ENCODE measurements around the gene ACADS. TPM values are rescaled to one million over a fixed set of nuclear protein-coding genes. Genes with fewer than 3 reads are reported as not detected.
A peak's percentile ranks its signal among the peaks of the same experiment; 100 is the strongest.

Gene ACADS
- polyA plus RNA-seq, 1 donor from 2014 or later: 14.1 TPM

DNA sequence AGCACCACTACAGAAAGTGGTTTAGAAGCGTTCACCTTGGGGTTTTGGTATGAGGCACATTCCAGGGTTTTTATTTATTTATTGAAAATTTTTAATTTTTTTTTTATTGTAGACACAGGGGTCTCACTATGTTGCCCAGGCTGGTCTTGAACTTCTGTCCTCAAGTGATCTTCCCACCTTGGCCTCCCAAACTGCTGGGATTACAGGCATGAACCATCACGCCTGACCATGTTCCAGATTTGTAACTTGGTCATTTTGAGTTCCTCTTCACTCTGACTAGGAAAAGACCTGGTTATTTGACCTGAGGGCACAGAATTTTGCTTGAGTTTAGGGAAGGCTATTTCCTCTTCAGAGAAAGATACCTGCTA is 35.6 kb upstream of the ACADS start:
- Mint-ChIP-seq H3K4me3 (no peak overlapping the region), H3K27ac (no peak overlapping the region), H3K27me3 (no peaks in the 10 kb centered on the region), H3K4me1 (peaks cover 18 to 28% (median 24%) of the 10 kb centered on the region in 3 donors), H3K9me3 (peaks cover 0 to 2% (median 0%) of the 10 kb centered on the region in 3 donors), H3K36me3 (peaks cover 9% of the 10 kb centered on the region)

DNA sequence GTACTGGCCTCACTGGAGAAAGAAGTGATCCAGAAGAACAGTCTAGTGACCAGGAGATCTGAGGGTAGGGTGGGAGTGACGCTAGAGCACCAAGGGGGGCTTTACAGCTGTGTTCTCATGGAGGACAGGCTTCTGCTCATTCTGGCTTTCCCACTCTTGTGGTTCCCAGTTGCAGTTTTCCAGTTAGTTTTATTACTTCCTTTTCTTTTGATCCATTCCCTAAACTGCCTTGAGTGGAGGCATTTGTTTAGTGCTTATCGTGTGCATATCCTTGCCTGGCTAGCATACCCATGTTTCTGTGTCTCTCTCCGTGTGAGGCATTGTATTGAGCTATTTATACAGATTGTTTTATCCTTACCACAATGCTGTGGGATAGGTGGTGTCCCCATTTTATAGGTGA is 34.6 kb upstream of the ACADS start:
- H3K4me1 Mint-ChIP-seq: peaks cover 16 to 24% (median 21%) of the 10 kb centered on the region in 3 donors
- H3K27ac Mint-ChIP-seq: no peak overlapping the region
- peaks cover 9% of the 10 kb centered on the region for H3K36me3 Mint-ChIP-seq
- H3K9me3 Mint-ChIP-seq: no peaks in the 10 kb centered on the region
- H3K4me3 Mint-ChIP-seq: no peak overlapping the region
- H3K27me3 Mint-ChIP-seq: no peaks in the 10 kb centered on the region

DNA sequence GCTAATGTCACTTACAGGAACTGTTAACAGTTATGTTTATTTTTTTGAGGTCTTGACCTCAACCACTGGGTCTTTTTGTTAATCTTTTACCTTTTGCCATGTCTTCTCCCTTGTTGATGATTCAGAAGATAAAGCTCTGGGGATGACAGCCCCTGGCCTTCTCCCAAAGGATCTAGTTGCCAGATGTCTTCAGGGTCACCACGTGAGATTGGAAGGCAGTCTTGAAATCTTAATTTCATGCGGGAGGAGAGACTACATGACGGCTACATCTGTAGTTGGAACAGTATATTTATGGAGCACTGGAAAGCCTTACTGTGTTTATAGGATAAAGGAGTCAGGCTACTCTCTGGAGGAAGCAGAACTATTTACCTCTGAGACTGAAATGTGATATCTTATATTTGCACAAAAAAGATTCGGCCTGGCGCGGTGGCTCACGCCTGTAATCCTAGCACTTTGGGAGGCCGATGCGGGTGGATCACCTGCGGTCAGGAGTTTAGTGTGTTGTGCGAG is 33.0 kb upstream of the ACADS start:
- Mint-ChIP-seq H3K27me3 (no peaks in the 10 kb centered on the region), H3K4me3 (peak overlapping the region in 1 of 4 donors; percentile 41), H3K4me1 (peaks cover 16 to 24% (median 21%) of the 10 kb centered on the region in 3 donors), H3K9me3 (no peaks in the 10 kb centered on the region), H3K36me3 (peaks cover 15% of the 10 kb centered on the region), H3K27ac (no peak overlapping the region)

DNA sequence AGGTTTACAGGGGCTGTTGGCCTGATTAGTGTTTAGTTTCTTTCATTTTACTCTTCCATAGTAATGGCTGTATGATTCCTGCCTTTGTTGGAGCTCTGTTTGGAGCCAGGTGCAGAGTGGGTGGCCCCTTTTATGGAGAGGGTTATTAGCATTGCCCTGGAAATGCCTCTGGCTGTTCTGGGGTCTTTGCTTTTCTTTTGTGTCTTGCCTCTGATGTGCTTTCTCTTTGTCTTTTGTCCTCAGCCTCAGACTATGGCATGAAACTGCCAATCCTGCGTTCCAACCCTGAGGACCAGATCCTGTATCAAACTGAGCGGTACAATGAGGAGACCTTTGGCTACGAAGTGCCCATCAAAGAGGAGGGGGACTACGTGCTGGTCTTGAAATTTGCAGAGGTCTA is 31.8 kb upstream of the ACADS start:
- Mint-ChIP-seq H3K36me3 (peaks cover 15% of the 10 kb centered on the region), H3K27ac (no peak overlapping the region), H3K4me3 (no peak overlapping the region), H3K27me3 (no peaks in the 10 kb centered on the region), H3K9me3 (no peaks in the 10 kb centered on the region), H3K4me1 (peaks cover 4 to 18% (median 12%) of the 10 kb centered on the region in 3 donors)

DNA sequence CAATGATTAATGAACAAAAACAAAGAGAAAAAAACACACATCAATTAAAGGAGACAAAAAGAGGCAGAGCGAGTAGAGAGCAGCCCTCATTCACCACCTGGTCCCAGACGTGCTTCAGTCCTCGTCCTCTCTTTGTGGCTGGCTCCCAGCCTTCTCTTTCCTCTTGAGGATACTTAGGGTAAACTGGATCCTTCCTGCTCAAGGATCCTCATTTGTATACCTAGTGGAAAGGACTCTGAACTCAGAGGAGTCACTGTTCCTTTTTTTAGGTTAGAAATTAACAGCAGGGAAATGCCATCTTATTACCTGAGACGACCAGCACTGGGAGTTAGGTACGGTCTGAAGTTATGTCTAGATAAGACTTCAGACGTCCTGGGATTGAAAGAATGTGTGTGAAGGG is 29.0 kb upstream of the ACADS start:
- Mint-ChIP-seq H3K9me3 (no peaks in the 10 kb centered on the region), H3K4me3 (no peak overlapping the region), H3K4me1 (peaks cover 0 to 9% (median 5%) of the 10 kb centered on the region in 3 donors), H3K36me3 (peaks cover 21% of the 10 kb centered on the region), H3K27me3 (no peaks in the 10 kb centered on the region), H3K27ac (no peak overlapping the region)

DNA sequence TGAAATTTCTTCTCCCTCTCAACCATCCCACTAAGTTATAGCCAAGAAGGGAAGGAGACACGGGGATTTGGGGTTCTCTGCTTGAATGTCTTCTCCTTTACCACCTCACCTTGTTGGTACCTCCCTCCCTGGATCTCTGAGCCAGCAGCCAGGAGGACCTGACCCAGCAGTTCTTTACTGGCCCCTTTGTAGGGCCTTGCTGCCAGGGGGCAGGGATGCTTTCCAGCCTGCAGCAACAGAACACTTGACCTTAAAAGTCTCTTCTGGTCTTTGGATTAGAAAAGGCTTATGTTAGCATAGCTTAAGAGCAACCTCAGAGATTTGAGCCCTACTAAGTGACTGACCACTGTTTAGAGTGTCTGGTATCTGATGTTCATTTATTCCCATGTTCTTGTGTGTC is 28.3 kb upstream of the ACADS start:
- Mint-ChIP-seq H3K9me3 (no peaks in the 10 kb centered on the region), H3K36me3 (peaks cover 19% of the 10 kb centered on the region)

DNA sequence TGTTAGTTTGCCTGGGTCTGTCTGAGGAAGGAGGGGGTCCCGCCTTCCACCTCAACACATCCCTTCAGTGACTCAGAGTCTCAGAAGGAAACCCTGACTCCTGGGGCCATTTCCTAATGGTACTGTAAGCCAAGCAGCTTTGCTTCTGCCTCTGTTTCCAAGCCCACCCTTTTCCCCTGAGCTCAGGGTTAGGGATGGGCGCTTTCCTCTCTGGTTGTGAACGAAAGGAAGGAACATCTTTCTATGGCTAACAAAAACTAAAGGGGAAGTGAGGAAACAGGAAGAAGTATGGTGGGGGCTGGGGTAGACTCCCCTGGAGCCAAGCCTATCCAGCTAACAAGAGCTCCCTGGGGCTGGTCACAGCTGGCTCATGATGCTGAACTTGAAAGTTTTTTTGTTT is 27.0 kb upstream of the ACADS start:
- H3K36me3 Mint-ChIP-seq: peaks cover 15% of the 10 kb centered on the region
- H3K27me3 Mint-ChIP-seq: no peaks in the 10 kb centered on the region
- no peak overlapping the region for H3K4me3 Mint-ChIP-seq
- H3K9me3 Mint-ChIP-seq: no peaks in the 10 kb centered on the region
- peaks cover 0 to 7% (median 6%) of the 10 kb centered on the region in 3 donors for H3K4me1 Mint-ChIP-seq
- peak overlapping the region in 1 of 3 donors; percentile 57 for H3K27ac Mint-ChIP-seq

More for the DNA sequence above, 28.3 kb upstream of the ACADS start:
- peak overlapping the region in 1 of 4 donors; percentile 20 for H3K4me3 Mint-ChIP-seq
- H3K27ac Mint-ChIP-seq: peak overlapping the region in 1 of 3 donors; percentile 45
- peaks cover 0 to 7% (median 6%) of the 10 kb centered on the region in 3 donors for H3K4me1 Mint-ChIP-seq
- no peaks in the 10 kb centered on the region for H3K27me3 Mint-ChIP-seq

DNA sequence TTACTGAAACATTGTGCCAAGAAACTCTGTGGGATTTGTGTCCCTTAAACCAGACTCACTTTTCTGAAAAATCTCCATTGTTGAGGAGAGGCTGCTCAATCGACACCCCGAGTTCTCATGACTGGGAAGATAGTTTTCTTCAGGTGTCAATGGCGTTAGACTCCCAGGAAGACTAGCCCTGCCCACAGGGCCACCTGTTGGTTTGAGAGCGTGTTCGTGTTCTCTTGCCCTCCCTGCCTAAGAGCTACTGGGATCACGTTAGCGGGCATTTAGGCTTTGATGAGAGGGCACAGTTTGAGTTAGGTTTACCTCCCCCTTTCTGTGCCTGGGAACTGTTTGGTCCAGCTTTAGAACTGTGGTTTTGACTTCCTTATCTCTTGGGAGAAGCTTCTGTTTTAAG is 26.1 kb upstream of the ACADS start:
- H3K4me1 Mint-ChIP-seq: peaks cover 0 to 7% (median 6%) of the 10 kb centered on the region in 3 donors
- H3K4me3 Mint-ChIP-seq: no peak overlapping the region
- H3K9me3 Mint-ChIP-seq: no peaks in the 10 kb centered on the region
- peaks cover 14% of the 10 kb centered on the region for H3K36me3 Mint-ChIP-seq
- H3K27ac Mint-ChIP-seq: no peak overlapping the region
- no peaks in the 10 kb centered on the region for H3K27me3 Mint-ChIP-seq

DNA sequence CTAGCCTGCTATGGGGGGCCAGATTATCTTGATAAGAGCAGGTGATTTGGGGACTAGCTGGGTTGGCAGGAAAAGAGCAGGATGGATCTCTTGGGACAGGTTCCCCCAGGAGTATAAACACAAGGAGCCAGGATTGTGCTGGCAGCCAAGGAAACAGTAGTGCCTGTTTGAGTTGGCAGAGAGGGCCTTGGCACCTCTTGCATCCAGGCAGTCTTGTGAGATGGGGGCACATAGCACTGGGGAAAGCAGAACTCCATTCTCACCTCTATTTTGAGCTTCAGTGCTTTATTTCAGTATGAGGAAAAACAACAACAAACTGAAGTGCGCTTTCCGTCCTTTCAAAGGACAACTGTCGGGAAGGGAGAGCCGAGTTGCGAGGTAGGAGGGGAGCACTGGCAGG is 24.7 kb upstream of the ACADS start:
- H3K36me3 Mint-ChIP-seq: peaks cover 13% of the 10 kb centered on the region
- no peak overlapping the region for H3K27ac Mint-ChIP-seq
- H3K9me3 Mint-ChIP-seq: no peaks in the 10 kb centered on the region
- H3K4me3 Mint-ChIP-seq: no peak overlapping the region
- no peaks in the 10 kb centered on the region for H3K27me3 Mint-ChIP-seq
- peaks cover 0 to 6% (median 4%) of the 10 kb centered on the region in 3 donors for H3K4me1 Mint-ChIP-seq

DNA sequence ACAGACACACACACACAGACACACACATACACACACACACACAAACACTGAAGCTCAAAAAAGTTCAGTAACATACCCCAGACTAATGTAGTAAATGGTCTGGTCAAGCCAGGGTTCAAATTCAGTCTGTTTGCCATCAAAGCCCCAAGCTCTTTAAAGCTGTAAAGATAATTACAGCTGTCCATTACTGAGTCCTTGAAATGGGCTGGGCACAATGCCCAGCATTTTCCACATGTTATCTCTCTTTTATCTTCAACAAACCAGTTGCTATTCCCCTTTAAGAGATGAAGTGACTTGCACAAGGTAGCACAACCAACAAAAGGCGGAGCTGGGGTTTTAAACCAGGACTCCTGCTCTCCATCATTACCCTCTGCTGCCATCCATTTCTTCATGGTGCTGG is 23.0 kb upstream of the ACADS start:
- Mint-ChIP-seq H3K36me3 (peaks cover 8% of the 10 kb centered on the region), H3K27me3 (no peaks in the 10 kb centered on the region), H3K9me3 (no peaks in the 10 kb centered on the region), H3K4me3 (no peak overlapping the region), H3K4me1 (peaks cover 0 to 6% (median 4%) of the 10 kb centered on the region in 3 donors), H3K27ac (no peak overlapping the region)

DNA sequence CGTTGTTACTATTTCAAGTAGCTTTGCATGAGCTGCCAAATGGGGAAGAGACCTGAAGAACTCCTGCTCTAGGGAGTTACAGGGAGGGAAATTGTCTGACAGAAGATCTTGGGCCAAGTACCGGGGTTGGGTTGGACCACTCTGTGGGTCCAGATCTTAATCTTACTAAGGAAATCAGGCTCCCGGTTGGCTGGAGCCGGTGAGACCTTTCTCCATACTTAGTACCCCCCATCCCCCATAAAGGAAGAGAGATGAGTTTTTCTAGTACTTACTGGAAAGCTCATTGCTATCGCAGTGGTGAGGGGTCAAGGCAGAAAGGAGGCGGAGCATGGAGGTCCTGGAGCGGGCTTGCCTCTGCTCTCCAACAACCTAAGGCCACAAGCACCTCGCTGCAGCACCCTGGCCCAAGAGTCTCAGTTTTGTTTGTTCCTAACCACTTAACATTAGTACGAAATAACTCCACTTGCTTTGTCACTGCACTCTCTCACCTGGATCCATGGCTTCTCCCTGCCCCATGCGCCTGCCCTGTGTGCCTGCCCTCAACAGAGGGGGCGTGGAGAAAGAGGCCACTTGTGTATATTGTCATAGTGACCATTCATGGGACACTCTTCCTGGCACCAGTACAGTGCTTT is 22.2 kb upstream of the ACADS start:
- peaks cover 8% of the 10 kb centered on the region for H3K36me3 Mint-ChIP-seq
- no peak overlapping the region for H3K27ac Mint-ChIP-seq
- H3K4me3 Mint-ChIP-seq: no peak overlapping the region
- no peaks in the 10 kb centered on the region for H3K9me3 Mint-ChIP-seq
- peaks cover 0 to 6% (median 4%) of the 10 kb centered on the region in 3 donors for H3K4me1 Mint-ChIP-seq
- H3K27me3 Mint-ChIP-seq: no peaks in the 10 kb centered on the region

DNA sequence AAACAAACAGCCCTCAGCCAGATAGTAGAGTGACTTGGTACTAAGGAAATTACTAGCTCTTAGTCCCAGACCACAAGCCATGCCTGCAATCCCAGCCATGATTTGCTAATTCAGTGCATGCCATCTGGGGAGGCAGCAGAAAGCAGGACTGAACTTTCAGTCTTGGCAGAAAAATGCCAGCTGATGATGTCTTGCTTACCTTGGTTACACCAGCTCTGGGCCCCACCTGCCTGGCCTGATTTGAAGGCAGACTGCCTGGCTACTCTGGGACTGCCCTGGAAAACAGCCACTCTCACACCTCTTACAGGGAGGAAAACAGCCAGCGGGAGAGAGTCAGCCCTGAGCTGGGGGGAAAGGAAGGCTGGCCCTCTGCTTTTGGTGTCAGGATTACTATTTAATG is 20.0 kb upstream of the ACADS start:
- Mint-ChIP-seq H3K27ac (peak overlapping the region in 1 of 3 donors; percentile 82), H3K4me1 (peaks cover 3 to 7% (median 3%) of the 10 kb centered on the region in 3 donors), H3K27me3 (no peaks in the 10 kb centered on the region), H3K4me3 (no peak overlapping the region), H3K36me3 (peaks cover 7% of the 10 kb centered on the region), H3K9me3 (no peaks in the 10 kb centered on the region)

DNA sequence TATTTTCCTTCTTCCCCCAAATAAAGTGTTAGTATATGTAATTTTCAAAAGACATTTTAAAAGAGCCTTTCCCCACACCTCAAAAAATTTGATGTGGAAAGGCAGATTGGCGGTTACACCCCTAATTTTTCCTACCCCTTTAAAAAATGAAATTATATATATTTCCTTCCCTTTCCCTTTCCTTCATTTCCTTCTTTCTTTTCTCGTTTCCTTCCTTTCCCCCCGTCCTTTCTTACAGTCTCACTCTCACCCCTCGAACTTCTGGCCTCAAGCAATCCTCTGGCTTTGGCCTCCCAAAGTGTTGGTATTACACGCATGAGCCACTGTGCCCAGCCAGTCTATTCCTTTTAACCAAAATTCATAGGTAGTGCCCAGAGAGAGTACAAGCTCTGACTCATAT is 19.6 kb upstream of the ACADS start:
- H3K4me1 Mint-ChIP-seq: peaks cover 3 to 7% (median 4%) of the 10 kb centered on the region in 3 donors
- no peak overlapping the region for H3K4me3 Mint-ChIP-seq
- H3K27ac Mint-ChIP-seq: no peak overlapping the region
- H3K36me3 Mint-ChIP-seq: peaks cover 3% of the 10 kb centered on the region
- H3K9me3 Mint-ChIP-seq: no peaks in the 10 kb centered on the region
- H3K27me3 Mint-ChIP-seq: no peaks in the 10 kb centered on the region

DNA sequence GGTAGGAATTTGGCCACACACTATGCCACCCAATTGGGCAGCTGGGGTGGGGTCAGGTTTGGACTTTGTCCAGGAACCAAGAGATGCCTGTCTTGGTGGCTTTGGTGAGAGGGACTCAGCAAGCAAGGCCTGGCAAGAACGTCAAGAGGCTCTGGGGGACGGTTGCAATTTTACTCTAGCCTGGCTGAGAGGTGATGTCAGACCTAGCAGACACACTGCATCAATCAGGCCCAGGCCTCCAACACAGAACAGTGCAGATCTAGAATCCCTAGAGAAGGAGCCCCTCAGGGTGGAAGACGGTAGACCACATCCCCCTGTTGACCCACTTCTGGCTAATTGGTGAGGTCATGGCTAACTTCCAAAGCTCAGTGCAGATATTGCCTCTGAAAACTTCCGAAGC is 17.0 kb upstream of the ACADS start:
- peaks cover 5 to 15% (median 14%) of the 10 kb centered on the region in 3 donors for H3K4me1 Mint-ChIP-seq
- H3K4me3 Mint-ChIP-seq: peak overlapping the region in 3 of 4 donors; percentile 25 to 76 (median 42)
- H3K36me3 Mint-ChIP-seq: peaks cover 2% of the 10 kb centered on the region
- no peaks in the 10 kb centered on the region for H3K27me3 Mint-ChIP-seq
- no peak overlapping the region for H3K27ac Mint-ChIP-seq
- H3K9me3 Mint-ChIP-seq: no peaks in the 10 kb centered on the region

DNA sequence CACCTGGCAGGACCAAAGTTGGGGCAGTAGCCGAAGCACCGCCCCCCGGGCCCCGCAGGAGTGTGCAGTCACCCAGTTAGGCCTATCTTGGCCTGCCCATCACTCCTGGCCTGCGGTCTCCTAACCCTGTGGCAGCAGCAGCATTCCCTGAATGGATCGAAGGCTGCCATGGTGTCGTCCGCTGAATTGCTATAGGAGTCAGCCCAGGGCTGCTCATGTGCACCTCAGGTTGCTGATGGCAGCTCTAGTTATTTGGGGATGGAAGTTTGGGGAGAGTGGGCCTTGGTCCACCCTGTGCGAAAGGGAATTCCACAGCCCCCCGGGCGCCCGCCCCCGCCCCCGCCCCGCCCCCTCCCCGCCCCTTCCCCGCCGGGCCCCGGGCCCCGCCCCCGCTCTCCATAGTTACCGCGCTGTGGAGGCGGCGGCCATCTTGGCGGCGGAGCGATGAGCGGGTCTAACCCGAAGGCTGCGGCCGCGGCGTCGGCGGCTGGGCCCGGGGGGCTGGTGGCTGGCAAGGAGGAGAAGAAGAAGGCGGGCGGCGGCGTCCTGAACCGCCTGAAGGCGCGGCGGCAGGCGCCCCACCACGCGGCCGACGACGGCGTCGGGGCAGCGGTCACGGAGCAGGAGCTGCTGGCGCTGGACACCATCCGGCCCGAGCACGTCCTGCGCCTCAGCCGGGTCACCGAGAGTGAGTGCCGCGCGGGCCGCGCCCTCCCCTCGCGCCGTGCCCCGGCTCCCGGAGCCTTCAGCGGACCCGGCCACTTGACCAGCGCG is 15.4 kb upstream of the ACADS start, which contains the start of gene UNC119B:
Gene UNC119B (plus strand): TSS at position 428 of the 774 bp plus-strand sequence. CDS start 17 bp downstream, at position 445.
- Mint-ChIP-seq H3K9me3 (no peaks in the 10 kb centered on the region), H3K27ac (peak within 1 kb of the TSS; percentile 67 to 84 (median 69)), H3K4me1 (peaks cover 11 to 20% (median 18%) of the 10 kb centered on the region in 3 donors)

More for the DNA sequence above, 15.4 kb upstream of the ACADS start, which contains the start of gene UNC119B:
- Mint-ChIP-seq H3K36me3 (peaks cover 2% of the 10 kb centered on the region), H3K4me3 (peak within 1 kb of the TSS; percentile 86 to 95 (median 90)), H3K27me3 (no peaks in the 10 kb centered on the region)
